ENCODE measurements around the gene FGF18.

DNA sequence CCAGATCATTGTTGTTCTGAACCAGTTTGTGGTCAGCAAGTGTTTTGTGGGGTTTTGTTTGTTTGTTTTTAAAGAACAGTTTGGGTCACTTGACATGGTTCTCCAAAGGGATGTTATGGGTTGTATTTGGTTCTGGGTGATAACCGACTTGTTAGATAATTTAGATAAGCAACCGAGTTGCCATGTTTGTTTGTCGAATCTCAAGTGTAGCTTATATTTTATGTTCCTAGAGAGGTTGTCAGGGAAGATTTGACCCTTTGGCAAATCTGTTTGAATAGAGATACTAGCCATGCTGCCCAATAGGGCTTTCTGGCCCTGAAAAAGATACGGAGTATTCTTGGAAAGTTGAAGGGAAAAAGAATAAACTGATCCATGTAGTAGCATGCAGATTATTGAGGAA is 12.2 kb upstream of the FGF18 start:
- no peak for TF ChIP-seq CTCF (conservative IDR thresholded peaks at IDR 0.05; ENCODE audit: low read length)
- no peak for TF ChIP-seq EZH2phosphoT487 (IDR thresholded peaks at IDR 0.05; ENCODE audit: borderline replicate concordance)

All from Loucy (cell line).